GM18508 (cell line): ENCODE results near the gene KSR1.
"Not testable (repeated sequence)": the region's sequence is repeated elsewhere in the genome, so short reads cannot be mapped to it uniquely, and the experiment has no call there.

Experiments used
- ATAC-seq: cut with Tn5 transposase; IDR thresholded peaks from one replicate; pipeline ENCODE4 v1.9.1; 2021; ENCODE audit warnings: moderate number of reproducible peaks; ENCODE audit not compliant: insufficient read depth, unreplicated experiment

KSR1 gene

GRCh38 chr17:27451906-27452305 is 4.3 kb upstream of the KSR1 start:
- no peak for ATAC-seq

DNA sequence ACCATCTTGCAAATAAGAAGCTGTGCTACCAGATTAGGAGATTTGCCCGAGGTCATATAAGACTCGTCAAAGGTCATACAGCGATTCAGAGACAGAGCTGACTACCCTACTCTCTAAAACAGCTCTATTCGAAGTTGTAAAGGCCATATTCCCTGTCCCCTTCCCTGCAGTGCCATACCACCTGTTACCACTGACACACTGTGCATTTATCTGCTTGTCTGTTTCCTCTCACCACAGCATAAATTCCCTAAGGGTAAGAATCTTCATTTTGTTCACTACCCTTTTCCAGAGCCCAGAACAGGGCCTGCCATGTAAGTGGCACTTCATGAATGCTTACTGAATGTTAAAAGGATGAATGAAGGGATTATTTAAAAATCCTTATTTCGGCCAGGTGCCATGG is 3.4 kb upstream of the KSR1 start:
- ATAC-seq, result no peak

- ATAC-seq, result no peak
Observed at GRCh38 chr17:27453471-27453870, 2.8 kb upstream of the KSR1 start.

- no peak for ATAC-seq
Observed at GRCh38 chr17:27454089-27454488, 2.2 kb upstream of the KSR1 start.

- no peak for ATAC-seq
Observed at GRCh38 chr17:27455236-27455913, 873 bp upstream of the KSR1 start.

GRCh38 chr17:27456681-27457359 is 572 bp downstream of the KSR1 start:
- ATAC-seq, result no peak

GRCh38 chr17:27457360-27457715 is 1.1 kb downstream of the KSR1 start:
- ATAC-seq, result no peak

- no peak for ATAC-seq
Observed at GRCh38 chr17:27457731-27458523, 1.7 kb downstream of the KSR1 start.

- no peak for ATAC-seq
Observed at GRCh38 chr17:27458524-27458908, 2.3 kb downstream of the KSR1 start.

DNA sequence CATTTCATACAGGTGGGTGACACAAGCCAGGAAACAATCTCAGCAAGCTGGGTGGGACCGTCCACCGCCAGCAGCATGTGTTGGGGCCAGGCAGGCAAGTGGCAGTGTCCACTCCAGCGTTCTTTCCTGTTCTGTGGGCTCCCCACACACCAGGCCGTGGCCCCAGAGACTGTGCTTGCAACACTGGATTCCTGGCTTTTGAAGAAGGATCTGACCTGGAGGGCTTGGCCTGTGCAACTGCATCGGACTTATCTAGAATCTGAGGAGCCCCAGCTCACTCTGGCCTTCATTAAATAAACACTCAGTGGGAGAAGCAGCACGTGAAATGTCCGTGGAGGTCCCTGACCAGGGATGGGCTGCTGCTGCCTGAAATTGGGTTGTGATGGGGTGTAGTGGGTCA is 3.2 kb downstream of the KSR1 start:
- no peak for ATAC-seq

- no peak for ATAC-seq
Observed at GRCh38 chr17:27460196-27460725, 4.0 kb downstream of the KSR1 start.

DNA sequence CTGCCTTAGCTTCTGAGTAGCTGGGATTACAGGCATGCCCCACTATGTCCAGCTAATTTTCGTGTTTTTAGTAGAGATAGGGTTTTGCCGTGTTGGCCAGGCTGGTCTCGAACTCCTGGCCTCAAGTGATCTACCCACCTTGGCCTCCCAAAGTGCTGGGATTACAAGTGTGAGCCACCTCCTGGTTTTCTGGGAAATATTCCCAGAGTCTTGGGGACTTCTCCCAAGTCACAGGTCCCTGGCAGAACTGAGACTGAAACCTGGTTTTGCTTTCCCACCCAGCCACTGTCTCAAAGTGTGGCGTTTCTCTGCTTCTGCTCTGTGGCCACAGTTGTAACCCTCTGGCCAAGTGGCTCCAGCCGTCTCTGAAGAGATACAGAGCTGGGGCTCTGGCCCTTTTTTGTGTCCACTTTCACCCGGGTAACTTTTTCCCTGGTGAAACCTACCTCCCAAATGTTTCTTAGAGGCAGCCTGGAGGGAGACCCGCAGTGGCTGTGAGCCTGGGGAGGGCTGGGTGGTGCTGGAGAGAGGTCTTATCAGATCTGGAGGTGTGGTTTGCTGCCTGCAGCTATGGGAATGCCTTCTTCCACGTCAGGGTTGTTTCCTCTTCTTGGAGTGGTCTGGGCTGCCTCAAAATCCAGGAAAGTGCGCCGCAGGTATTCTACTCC is 5.1 kb downstream of the KSR1 start:
- ATAC-seq, result no peak

GRCh38 chr17:27462149-27462548 is 5.9 kb downstream of the KSR1 start:
- ATAC-seq, result no peak

GRCh38 chr17:27462714-27463113 is 6.5 kb downstream of the KSR1 start:
- ATAC-seq, result no peak

- no peak for ATAC-seq
Observed at GRCh38 chr17:27463235-27463677, 7.0 kb downstream of the KSR1 start.

DNA sequence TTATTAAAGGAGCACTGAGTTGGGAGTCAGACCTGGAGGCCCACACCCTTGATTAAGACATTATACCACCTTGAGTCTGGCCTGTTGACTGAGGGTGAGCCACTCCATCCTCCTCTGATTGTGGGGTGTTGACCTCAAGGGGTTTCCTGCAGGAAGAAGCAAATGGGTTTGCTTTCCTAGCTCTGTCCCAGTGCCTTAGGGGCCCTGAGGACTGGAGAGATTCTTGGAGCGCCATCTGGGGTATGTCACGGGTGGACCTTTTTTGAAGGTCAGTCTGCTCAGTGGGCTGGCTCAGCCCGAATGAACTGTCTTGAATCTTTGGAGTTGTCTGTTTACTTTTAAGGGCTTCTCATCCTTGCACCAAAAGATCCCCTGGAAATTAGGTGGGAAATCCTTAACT is 7.8 kb downstream of the KSR1 start:
- not testable (repeated sequence) for ATAC-seq

- no peak for ATAC-seq
Observed at GRCh38 chr17:27464431-27464830, 8.2 kb downstream of the KSR1 start.

DNA sequence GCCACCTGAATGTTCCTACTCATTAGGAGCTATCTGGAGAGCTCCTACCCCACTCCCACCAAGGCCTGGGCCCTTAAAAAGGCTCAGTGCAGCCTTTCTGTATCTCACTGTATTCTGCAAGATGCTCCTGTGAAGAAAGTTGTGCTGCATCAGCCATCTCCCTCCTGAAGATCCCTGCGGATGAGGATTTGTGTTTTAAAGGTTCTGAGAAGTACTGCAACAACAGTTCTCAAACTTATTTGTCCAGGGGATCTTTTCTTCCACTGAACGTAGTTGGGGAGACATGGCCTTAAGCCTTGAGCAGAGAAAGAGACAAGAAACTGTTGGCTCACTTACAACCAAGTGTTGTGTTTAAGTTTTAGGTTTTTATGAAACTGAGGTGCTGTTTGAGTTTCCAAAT is 9.6 kb downstream of the KSR1 start:
- ATAC-seq, result not testable (repeated sequence)

DNA sequence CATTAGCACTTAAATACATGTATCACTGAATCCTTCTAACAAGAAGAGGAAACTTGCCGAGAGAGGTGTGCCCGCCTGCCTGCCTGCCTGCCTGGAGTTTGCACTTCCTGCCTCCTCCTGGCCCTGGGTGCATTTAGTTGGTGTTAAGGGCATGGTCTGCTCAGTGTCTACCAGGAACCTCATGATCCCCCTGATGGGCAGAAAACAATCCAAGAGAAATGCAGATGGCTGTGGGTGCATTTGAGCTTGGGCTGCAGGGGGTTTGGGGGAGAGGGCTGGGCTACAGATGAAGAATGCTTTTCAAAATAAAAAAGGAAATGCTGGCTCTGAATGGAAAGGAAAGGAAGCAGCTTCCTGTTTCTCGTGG is 10.1 kb downstream of the KSR1 start:
- no peak for ATAC-seq

DNA sequence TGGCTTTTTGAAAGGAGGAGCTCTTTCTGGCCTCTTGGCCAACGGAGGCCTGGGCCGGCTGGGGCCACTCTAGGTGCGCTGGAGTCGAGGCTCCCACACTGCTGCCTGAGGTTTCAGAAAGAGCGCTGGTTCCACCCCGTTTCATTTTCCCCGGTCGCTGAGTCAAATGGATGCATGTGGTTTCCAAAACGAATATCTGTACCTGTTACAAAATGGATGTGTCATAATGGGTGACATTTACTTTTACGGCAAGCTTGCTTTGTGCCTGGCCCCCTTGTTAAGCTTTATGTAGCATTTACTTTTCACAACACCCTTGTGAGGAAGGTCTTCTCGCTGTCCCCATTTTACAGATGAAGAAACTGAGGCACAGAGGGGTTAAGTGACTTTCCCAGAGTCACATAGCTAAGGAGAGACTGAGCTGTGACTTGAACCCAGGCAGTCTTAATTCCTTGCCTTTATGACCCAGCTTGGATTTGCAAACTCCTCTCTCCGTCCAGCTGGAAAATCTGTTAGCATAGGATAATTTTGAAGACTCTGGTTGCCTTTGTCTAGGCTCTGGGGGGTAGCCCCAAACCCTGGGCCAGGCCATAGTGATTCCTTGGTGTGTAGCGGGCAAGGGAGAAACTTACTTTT is 10.6 kb downstream of the KSR1 start:
- ATAC-seq, result no peak
